Measurements from ENCODE around the gene ADSS2. TPM values are rescaled to one million over a fixed set of nuclear protein-coding genes. Genes with fewer than 3 reads are reported as not detected.

ADSS2 gene
- total RNA-seq, 1 donor = 52.8 TPM

DNA sequence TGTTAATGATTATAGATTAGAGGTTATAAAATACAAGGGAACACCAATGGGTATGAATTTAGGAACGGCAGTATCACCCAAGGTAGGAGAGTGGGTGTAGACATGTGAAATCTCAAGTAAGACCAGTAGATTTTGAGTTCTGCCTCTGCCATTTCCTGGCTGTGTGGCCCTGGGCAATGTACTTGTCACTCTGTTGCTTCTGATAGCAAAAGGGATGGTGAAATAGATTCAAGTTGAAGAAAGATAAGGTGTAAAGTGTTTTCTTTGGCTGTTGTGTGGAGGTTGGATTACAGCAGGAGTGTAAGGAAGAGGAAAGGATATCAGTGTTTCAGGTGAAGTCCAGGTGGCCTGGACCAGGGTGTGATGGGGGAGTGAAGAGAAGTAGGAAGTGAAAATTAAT, 64.3 kb downstream of the ADSS2 start:
- Histone ChIP-seq H3K27me3 (ENCODE audit: insufficient read depth, low read length) (no peaks in the 10 kb centered on the region), H3K27ac (ENCODE audit: low read depth, low read length) (no peak overlapping the region), H3K4me1 (ENCODE audit: insufficient read depth, low read length) (peaks cover 6% of the 10 kb centered on the region), H3K36me3 (ENCODE audit: insufficient read depth, low read length) (no peaks in the 10 kb centered on the region), H3K4me2 (ENCODE audit: insufficient read depth, low read length) (no peak overlapping the region), H3K9me3 (ENCODE audit: low read depth, low read length) (no peaks in the 10 kb centered on the region), H2AFZ (ENCODE audit: low read length) (no peak overlapping the region), H3K79me2 (ENCODE audit: insufficient read depth, low read length) (no peaks in the 10 kb centered on the region), H4K20me1 (ENCODE audit: insufficient read depth, low read length) (no peaks in the 10 kb centered on the region), H3K4me3 (ENCODE audit: insufficient read depth, low read length) (no peak overlapping the region)
- DNase-seq (ENCODE audit: insufficient read length, low spot score, missing footprints) = no peak
- TF ChIP-seq, protein P1, sequence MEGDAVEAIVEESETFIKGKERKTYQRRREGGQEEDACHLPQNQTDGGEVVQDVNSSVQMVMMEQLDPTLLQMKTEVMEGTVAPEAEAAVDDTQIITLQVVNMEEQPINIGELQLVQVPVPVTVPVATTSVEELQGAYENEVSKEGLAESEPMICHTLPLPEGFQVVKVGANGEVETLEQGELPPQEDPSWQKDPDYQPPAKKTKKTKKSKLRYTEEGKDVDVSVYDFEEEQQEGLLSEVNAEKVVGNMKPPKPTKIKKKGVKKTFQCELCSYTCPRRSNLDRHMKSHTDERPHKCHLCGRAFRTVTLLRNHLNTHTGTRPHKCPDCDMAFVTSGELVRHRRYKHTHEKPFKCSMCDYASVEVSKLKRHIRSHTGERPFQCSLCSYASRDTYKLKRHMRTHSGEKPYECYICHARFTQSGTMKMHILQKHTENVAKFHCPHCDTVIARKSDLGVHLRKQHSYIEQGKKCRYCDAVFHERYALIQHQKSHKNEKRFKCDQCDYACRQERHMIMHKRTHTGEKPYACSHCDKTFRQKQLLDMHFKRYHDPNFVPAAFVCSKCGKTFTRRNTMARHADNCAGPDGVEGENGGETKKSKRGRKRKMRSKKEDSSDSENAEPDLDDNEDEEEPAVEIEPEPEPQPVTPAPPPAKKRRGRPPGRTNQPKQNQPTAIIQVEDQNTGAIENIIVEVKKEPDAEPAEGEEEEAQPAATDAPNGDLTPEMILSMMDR (IDR thresholded peaks at IDR 0.05; ENCODE audit: extremely low read depth, low read depth, low read length) = no peak

- Histone ChIP-seq H3K4me3 (ENCODE audit: insufficient read depth, low read length) (no peak overlapping the region), H3K36me3 (ENCODE audit: insufficient read depth, low read length) (no peaks in the 10 kb centered on the region), H3K9me3 (ENCODE audit: low read depth, low read length) (no peaks in the 10 kb centered on the region), H4K20me1 (ENCODE audit: insufficient read depth, low read length) (no peaks in the 10 kb centered on the region), H2AFZ (ENCODE audit: low read length) (no peak overlapping the region), H3K27me3 (ENCODE audit: insufficient read depth, low read length) (no peaks in the 10 kb centered on the region), H3K4me2 (ENCODE audit: insufficient read depth, low read length) (no peak overlapping the region), H3K4me1 (ENCODE audit: insufficient read depth, low read length) (peaks cover 14% of the 10 kb centered on the region), H3K27ac (ENCODE audit: low read depth, low read length) (no peak overlapping the region), H3K79me2 (ENCODE audit: insufficient read depth, low read length) (no peaks in the 10 kb centered on the region)
- no peak for DNase-seq (ENCODE audit: insufficient read length, low spot score, missing footprints)
- TF ChIP-seq, protein P1 (IDR thresholded peaks at IDR 0.05; ENCODE audit: extremely low read depth, low read depth, low read length) = no peak
Measured at GRCh38 chr1:244386595-244386994, 65.1 kb downstream of the ADSS2 start.

GRCh38 chr1:244384066-244384465, 67.6 kb downstream of the ADSS2 start:
- no peak overlapping the region for H2AFZ ChIP-seq (ENCODE audit: low read length)
- peaks cover 14% of the 10 kb centered on the region for H3K4me1 ChIP-seq (ENCODE audit: insufficient read depth, low read length)
- no peak for DNase-seq (ENCODE audit: insufficient read length, low spot score, missing footprints)
- no peaks in the 10 kb centered on the region for H4K20me1 ChIP-seq (ENCODE audit: insufficient read depth, low read length)
- no peaks in the 10 kb centered on the region for H3K9me3 ChIP-seq (ENCODE audit: low read depth, low read length)
- no peak overlapping the region for H3K4me3 ChIP-seq (ENCODE audit: insufficient read depth, low read length)
- no peaks in the 10 kb centered on the region for H3K36me3 ChIP-seq (ENCODE audit: insufficient read depth, low read length)
- no peak overlapping the region for H3K4me2 ChIP-seq (ENCODE audit: insufficient read depth, low read length)
- no peak overlapping the region for H3K27ac ChIP-seq (ENCODE audit: low read depth, low read length)
- no peaks in the 10 kb centered on the region for H3K79me2 ChIP-seq (ENCODE audit: insufficient read depth, low read length)
- TF ChIP-seq, protein P1 (IDR thresholded peaks at IDR 0.05; ENCODE audit: extremely low read depth, low read depth, low read length) = no peak
- H3K27me3 ChIP-seq (ENCODE audit: insufficient read depth, low read length) = no peaks in the 10 kb centered on the region

DNA sequence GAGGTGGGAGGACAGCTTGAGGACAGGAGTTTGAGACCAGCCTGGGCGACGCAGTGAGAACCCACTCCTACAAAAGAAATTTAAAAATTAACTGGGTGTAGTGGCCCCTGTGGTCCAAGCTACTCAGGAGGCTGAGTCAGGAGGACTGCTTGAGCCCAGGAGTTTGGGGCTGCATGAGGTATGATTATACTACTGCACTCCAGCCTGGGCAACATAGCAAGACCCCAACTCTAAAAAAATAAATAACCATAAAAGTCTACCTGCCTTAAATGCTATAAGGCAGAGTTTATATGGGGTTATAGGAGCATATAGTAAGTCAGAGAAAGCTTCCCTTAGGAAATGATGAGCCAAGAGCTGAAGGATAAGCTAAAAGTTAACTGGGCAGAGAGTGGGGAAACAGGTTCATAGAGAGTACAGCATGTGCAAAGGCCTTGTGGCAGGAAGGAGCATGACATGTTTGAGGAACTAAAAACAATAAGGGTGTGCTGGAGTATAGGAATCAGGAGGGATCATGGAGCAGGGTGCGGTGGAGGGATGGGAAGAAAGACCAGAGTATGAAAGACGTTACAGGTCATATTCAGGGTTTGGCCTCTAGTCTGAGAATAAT, 68.3 kb downstream of the ADSS2 start:
- Histone ChIP-seq H3K4me2 (ENCODE audit: insufficient read depth, low read length) (no peak overlapping the region), H3K4me1 (ENCODE audit: insufficient read depth, low read length) (peaks cover 8% of the 10 kb centered on the region), H3K4me3 (ENCODE audit: insufficient read depth, low read length) (no peak overlapping the region), H3K9me3 (ENCODE audit: low read depth, low read length) (no peaks in the 10 kb centered on the region), H4K20me1 (ENCODE audit: insufficient read depth, low read length) (no peaks in the 10 kb centered on the region), H3K36me3 (ENCODE audit: insufficient read depth, low read length) (no peaks in the 10 kb centered on the region), H3K79me2 (ENCODE audit: insufficient read depth, low read length) (no peaks in the 10 kb centered on the region), H2AFZ (ENCODE audit: low read length) (no peak overlapping the region), H3K27me3 (ENCODE audit: insufficient read depth, low read length) (no peaks in the 10 kb centered on the region), H3K27ac (ENCODE audit: low read depth, low read length) (no peak overlapping the region)
- TF ChIP-seq, protein P1 (IDR thresholded peaks at IDR 0.05; ENCODE audit: extremely low read depth, low read depth, low read length) = no peak
- no peak for DNase-seq (ENCODE audit: insufficient read length, low spot score, missing footprints)

Measured in osteoblast (primary cell).